ENCODE results near the gene ZSWIM1. TPM values are rescaled to one million over a fixed set of nuclear protein-coding genes. Genes with fewer than 3 reads are reported as not detected.

The ZSWIM1 gene
- total and polyA plus RNA-seq, 2 of the 13 experiments (the other 11 are each of a cell fraction or from before 2014, with no cell fraction given) = 9.5 to 11.7 TPM

DNA sequence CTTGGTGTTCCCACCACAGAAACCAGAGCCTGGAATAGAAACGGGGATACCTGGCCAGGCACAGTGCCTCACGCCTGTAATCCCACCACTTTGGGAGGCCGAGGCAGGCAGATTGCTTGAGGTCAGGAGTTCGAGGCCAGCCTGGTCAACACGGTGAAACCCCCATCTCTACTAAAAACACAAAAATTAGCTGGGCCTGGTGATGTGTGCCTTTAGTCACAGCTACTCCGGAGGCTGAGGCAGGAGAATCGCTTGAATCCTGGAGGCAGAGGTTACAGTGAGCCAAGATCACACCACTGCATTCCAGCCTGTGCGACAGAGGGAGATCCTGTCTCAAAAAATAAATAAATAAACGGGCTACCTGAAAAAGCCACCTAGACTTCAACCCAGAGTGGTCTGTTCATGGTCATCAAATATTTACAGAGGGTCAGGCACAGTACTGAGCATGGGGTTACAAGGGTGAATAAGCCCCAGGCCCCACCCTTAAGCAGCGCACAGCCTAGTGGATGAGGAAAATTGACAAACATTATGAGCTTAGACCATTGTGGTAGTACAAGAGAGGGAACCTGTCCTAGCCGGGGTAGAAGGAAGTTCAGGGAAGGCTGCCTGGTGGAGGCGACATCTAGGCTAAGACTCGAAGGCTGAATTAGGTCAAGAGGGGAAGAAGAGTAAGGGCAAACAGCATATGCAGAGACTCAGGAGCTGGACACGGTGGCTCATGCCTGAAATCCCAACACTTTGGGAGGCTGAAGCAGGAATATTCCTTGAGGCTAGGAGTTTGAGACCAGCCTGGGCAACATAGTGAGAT, 46.2 kb downstream of the ZSWIM1 start (continued):
- TF ChIP-seq RFXANK (CRISPR knock-in tag; IDR thresholded peaks at IDR 0.05) (0 out of 2 replicates have a peak, but pooled peaks have one; percentile 66), ZNF280D (CRISPR knock-in tag; IDR thresholded peaks at IDR 0.05) (peak; percentile 99), TOE1 (CRISPR knock-in tag; IDR thresholded peaks at IDR 0.05) (0 out of 2 replicates have a peak, but pooled peaks have one; percentile 94), ZNF44 (CRISPR knock-in tag; IDR thresholded peaks at IDR 0.05) (peak; percentile 73), ZBTB7B (CRISPR knock-in tag; IDR thresholded peaks at IDR 0.05) (peak; percentile 99), PRDM10 (CRISPR knock-in tag; IDR thresholded peaks at IDR 0.05; ENCODE audit: low read depth) (peak; percentile 97), ZNF615 (CRISPR knock-in tag; IDR thresholded peaks at IDR 0.05; ENCODE audit: borderline replicate concordance) (no peak), GMEB1 (CRISPR knock-in tag; IDR thresholded peaks at IDR 0.05; ENCODE audit: borderline replicate concordance) (peak; percentile 56), ZNF841 (CRISPR knock-in tag; IDR thresholded peaks at IDR 0.05; ENCODE audit: borderline replicate concordance) (no peak), CTCF (CRISPR knock-in tag; IDR thresholded peaks at IDR 0.05) (peak; percentile 54), ZNF883 (CRISPR knock-in tag; IDR thresholded peaks at IDR 0.05; ENCODE audit: not compliant biosample characterization) (peak; percentile 68)
- TF ChIP-seq, protein P1, sequence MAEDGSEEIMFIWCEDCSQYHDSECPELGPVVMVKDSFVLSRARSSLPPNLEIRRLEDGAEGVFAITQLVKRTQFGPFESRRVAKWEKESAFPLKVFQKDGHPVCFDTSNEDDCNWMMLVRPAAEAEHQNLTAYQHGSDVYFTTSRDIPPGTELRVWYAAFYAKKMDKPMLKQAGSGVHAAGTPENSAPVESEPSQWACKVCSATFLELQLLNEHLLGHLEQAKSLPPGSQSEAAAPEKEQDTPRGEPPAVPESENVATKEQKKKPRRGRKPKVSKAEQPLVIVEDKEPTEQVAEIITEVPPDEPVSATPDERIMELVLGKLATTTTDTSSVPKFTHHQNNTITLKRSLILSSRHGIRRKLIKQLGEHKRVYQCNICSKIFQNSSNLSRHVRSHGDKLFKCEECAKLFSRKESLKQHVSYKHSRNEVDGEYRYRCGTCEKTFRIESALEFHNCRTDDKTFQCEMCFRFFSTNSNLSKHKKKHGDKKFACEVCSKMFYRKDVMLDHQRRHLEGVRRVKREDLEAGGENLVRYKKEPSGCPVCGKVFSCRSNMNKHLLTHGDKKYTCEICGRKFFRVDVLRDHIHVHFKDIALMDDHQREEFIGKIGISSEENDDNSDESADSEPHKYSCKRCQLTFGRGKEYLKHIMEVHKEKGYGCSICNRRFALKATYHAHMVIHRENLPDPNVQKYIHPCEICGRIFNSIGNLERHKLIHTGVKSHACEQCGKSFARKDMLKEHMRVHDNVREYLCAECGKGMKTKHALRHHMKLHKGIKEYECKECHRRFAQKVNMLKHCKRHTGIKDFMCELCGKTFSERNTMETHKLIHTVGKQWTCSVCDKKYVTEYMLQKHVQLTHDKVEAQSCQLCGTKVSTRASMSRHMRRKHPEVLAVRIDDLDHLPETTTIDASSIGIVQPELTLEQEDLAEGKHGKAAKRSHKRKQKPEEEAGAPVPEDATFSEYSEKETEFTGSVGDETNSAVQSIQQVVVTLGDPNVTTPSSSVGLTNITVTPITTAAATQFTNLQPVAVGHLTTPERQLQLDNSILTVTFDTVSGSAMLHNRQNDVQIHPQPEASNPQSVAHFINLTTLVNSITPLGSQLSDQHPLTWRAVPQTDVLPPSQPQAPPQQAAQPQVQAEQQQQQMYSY (CRISPR knock-in tag; IDR thresholded peaks at IDR 0.05) = no peak
